ENCODE data around the gene FCRL5. TPM values are rescaled to one million over a fixed set of nuclear protein-coding genes. Genes with fewer than 3 reads are reported as not detected.

The FCRL5 gene
- total RNA-seq, 1 experiment from 2014 or later = not detected

DNA sequence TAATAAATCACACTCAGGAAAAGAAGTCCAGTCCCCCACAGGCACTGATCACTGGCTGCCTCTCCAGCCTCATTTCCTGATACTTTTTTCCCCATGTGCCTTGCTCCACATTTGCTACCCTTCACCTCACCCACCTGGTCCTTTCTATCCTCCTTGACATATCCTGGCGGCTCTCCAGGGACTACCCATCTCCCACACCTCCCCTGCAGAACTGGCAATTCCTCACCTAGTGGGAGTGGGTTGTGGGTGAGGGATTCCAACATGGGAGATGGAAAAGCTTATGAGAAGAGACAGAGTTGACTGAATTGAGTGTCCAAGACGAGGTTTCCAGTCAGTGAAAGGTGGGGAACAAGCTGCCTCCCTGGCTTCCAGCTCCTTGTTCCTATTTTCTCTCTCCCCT, 69.6 kb downstream of the FCRL5 start:
- CTCF ChIA-PET = interaction anchor here (1.0 kb wide), 1 partner anchor 295 kb away, joined by 4 read pairs; no protein-coding TSS in a partner anchor
- Mint-ChIP-seq H3K27ac (ENCODE audit: unreplicated experiment) (no peak overlapping the region), H3K4me1 (ENCODE audit: low read depth, unreplicated experiment) (peaks cover 4% of the 10 kb centered on the region), H3K27me3 (ENCODE audit: insufficient read depth, unreplicated experiment) (no peaks in the 10 kb centered on the region), H3K4me3 (ENCODE audit: unreplicated experiment) (no peak overlapping the region), H3K9me3 (ENCODE audit: unreplicated experiment) (peaks cover 18% of the 10 kb centered on the region), H3K36me3 (ENCODE audit: insufficient read depth, unreplicated experiment) (no peaks in the 10 kb centered on the region)
- TF ChIP-seq, protein P1, sequence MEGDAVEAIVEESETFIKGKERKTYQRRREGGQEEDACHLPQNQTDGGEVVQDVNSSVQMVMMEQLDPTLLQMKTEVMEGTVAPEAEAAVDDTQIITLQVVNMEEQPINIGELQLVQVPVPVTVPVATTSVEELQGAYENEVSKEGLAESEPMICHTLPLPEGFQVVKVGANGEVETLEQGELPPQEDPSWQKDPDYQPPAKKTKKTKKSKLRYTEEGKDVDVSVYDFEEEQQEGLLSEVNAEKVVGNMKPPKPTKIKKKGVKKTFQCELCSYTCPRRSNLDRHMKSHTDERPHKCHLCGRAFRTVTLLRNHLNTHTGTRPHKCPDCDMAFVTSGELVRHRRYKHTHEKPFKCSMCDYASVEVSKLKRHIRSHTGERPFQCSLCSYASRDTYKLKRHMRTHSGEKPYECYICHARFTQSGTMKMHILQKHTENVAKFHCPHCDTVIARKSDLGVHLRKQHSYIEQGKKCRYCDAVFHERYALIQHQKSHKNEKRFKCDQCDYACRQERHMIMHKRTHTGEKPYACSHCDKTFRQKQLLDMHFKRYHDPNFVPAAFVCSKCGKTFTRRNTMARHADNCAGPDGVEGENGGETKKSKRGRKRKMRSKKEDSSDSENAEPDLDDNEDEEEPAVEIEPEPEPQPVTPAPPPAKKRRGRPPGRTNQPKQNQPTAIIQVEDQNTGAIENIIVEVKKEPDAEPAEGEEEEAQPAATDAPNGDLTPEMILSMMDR (IDR thresholded peaks at IDR 0.05; ENCODE audit: insufficient read depth in 1 of 2, low read depth in 1 of 2, low read length in 1 of 2, severe bottlenecking in 1 of 2, unreplicated experiment in 1 of 2) = no peak
- Histone ChIP-seq H3K27me3 (replicated peaks; ENCODE audit: control insufficient read depth, insufficient read depth, low read length) (no peaks in the 10 kb centered on the region), H3K9me3 (peaks cover 16% of the 10 kb centered on the region), H3K36me3 (ENCODE audit: control insufficient read depth, insufficient read depth, low read length) (no peaks in the 10 kb centered on the region), H3K4me1 (no peaks in the 10 kb centered on the region), H3K4me3 (ENCODE audit: low read depth, low read length) (no peak overlapping the region)
- POLR2A ChIA-PET = no interaction called here
- BruUV-seq (replicated peaks) = no TSS peak
- no peak for DNase-seq
- intact Hi-C loops (cut with micrococcal nuclease; ENCODE audit: unreplicated experiment) = no loop called here

DNA sequence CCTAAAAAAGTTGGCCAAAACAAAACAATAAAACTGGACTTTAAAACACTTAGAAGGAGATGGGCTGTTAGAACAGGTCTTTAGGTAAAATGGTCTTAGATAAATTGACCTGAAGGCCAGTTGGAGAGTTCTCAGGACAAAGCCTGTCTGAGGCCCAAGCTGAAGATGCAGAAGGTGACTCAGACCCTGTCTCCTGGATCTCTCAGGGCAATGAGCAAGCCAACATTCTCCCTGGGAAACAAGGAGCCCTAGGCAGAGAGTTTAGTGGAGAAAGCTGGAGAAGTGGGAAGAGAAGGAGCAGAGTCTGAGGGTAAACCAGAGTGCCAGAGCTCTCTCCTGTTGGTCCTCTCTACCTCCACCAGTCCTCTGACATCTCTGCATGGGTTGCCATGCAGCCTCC, 70.1 kb downstream of the FCRL5 start:
- Mint-ChIP-seq H3K4me1 (ENCODE audit: low read depth, unreplicated experiment) (no peaks in the 10 kb centered on the region), H3K36me3 (ENCODE audit: insufficient read depth, unreplicated experiment) (no peaks in the 10 kb centered on the region), H3K27me3 (ENCODE audit: insufficient read depth, unreplicated experiment) (no peaks in the 10 kb centered on the region), H3K9me3 (ENCODE audit: unreplicated experiment) (peaks cover 20% of the 10 kb centered on the region), H3K27ac (ENCODE audit: unreplicated experiment) (no peak overlapping the region), H3K4me3 (ENCODE audit: unreplicated experiment) (no peak overlapping the region)
- no TSS peak for BruUV-seq (replicated peaks)
- ChIA-PET CTCF (interaction anchor here (1.0 kb wide), 1 partner anchor 295 kb away, joined by 4 read pairs; no protein-coding TSS in a partner anchor), POLR2A (no interaction called here)
- H3K4me1 ChIP-seq = no peaks in the 10 kb centered on the region
- H3K27me3 ChIP-seq (replicated peaks; ENCODE audit: control insufficient read depth, insufficient read depth, low read length) = no peaks in the 10 kb centered on the region
- TF ChIP-seq, protein P1 (IDR thresholded peaks at IDR 0.05; ENCODE audit: insufficient read depth in 1 of 2, low read depth in 1 of 2, low read length in 1 of 2, severe bottlenecking in 1 of 2, unreplicated experiment in 1 of 2) = no peak
- peaks cover 16% of the 10 kb centered on the region for H3K9me3 ChIP-seq
- no peaks in the 10 kb centered on the region for H3K36me3 ChIP-seq (ENCODE audit: control insufficient read depth, insufficient read depth, low read length)
- no peak for DNase-seq
- H3K4me3 ChIP-seq (ENCODE audit: low read depth, low read length) = no peak overlapping the region
- intact Hi-C loops (cut with micrococcal nuclease; ENCODE audit: unreplicated experiment) = no loop called here

DNA sequence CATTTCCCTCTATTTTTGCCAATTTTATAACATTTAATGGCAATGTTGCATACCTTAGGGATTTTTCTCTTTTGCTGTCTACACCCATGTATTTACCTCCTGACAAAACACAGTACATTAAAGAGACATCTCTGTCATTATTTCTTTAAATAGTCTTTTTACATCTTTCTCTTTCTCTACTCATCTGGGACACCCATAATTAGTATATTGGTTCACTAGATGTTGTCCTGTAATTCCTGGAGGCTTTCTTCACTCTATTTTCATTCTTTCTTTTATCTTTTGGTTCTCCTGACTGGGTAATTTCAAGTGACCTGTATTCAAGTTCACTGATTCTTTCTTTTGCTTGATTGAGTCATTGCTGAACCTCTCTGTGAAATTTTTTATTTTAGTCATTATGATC, 74.3 kb downstream of the FCRL5 start:
- Histone ChIP-seq H3K27me3 (replicated peaks; ENCODE audit: control insufficient read depth, insufficient read depth, low read length) (no peaks in the 10 kb centered on the region), H3K9me3 (peaks cover 32% of the 10 kb centered on the region), H3K4me3 (ENCODE audit: low read depth, low read length) (no peak overlapping the region), H3K36me3 (ENCODE audit: control insufficient read depth, insufficient read depth, low read length) (no peaks in the 10 kb centered on the region), H3K4me1 (no peaks in the 10 kb centered on the region)
- no TSS peak for BruUV-seq (replicated peaks)
- H3K36me3 Mint-ChIP-seq (ENCODE audit: insufficient read depth, unreplicated experiment) = no peaks in the 10 kb centered on the region
- DNase-seq = no peak
- no peak overlapping the region for H3K27ac Mint-ChIP-seq (ENCODE audit: unreplicated experiment)
- TF ChIP-seq, protein P1 (IDR thresholded peaks at IDR 0.05; ENCODE audit: insufficient read depth in 1 of 2, low read depth in 1 of 2, low read length in 1 of 2, severe bottlenecking in 1 of 2, unreplicated experiment in 1 of 2) = no peak
- H3K9me3 Mint-ChIP-seq (ENCODE audit: unreplicated experiment) = peaks cover 20% of the 10 kb centered on the region
- ChIA-PET POLR2A (no interaction called here), CTCF (no interaction called here)
- H3K27me3 Mint-ChIP-seq (ENCODE audit: insufficient read depth, unreplicated experiment) = no peaks in the 10 kb centered on the region
- H3K4me1 Mint-ChIP-seq (ENCODE audit: low read depth, unreplicated experiment) = no peaks in the 10 kb centered on the region
- H3K4me3 Mint-ChIP-seq (ENCODE audit: unreplicated experiment) = no peak overlapping the region
- intact Hi-C loops (cut with micrococcal nuclease; ENCODE audit: unreplicated experiment) = no loop called here

All from Caco-2 (cell line).